K562 (cell line): Measurements from ENCODE around the gene ZNF865. TPM values are rescaled to one million over a fixed set of nuclear protein-coding genes. Genes with fewer than 3 reads are reported as not detected.
A peak's percentile ranks its signal among the peaks of the same experiment; 100 is the strongest.

Source experiments
- CC2D1A ChIP-seq: fragments of 450-650 bp; IDR thresholded peaks from 2 replicates; pipeline ENCODE4 v1.6.1; 2017; ENCODE audit warnings: mild to moderate bottlenecking
- CLOCK ChIP-seq: fragments of 250-450 bp; sonication (Bioruptor Pico); IDR thresholded peaks from 2 replicates; pipeline ENCODE4 v1.4.0; 2020; ENCODE audit warnings: mild to moderate bottlenecking, moderate library complexity, borderline replicate concordance
- ETS1 ChIP-seq: conservative IDR thresholded peaks from 2 replicates; pipeline ENCODE4 v1.6.1; 2011; ENCODE audit warnings: low read depth, mild to moderate bottlenecking, low read length; ENCODE audit not compliant: control insufficient read depth
- HMGN3 ChIP-seq: IDR thresholded peaks from 2 replicates; pipeline ENCODE4 v1.6.1; 2011; ENCODE audit warnings: borderline replicate concordance, low read depth, mild to moderate bottlenecking, mixed read lengths, low read length; ENCODE audit not compliant: insufficient read length; ENCODE audit errors: extremely low read depth
- JUND ChIP-seq, 2 experiments: IDR thresholded peaks; 2 replicates in 1 of 2; 3 replicates in 1 of 2; pipeline ENCODE4 v1.6.1; 2011; ENCODE audit warnings: borderline replicate concordance in 2 of 2, low read depth in 2 of 2, low read length in 2 of 2, improper control_type of control experiment in 1 of 2, missing biosample characterization in 1 of 2, missing genetic modification characterization in 1 of 2, missing genetic modification reagents in 1 of 2
- KDM4B ChIP-seq, 2 experiments: fragments of 450-650 bp in 1 of 2; sonication (generic) in 1 of 2; IDR thresholded peaks; 2 replicates each; pipeline ENCODE4 v1.6.1; 2016 to 2017; ENCODE audit warnings: borderline replicate concordance in 2 of 2, antibody characterized with exemption in 1 of 2, low read depth in 1 of 2, mild to moderate bottlenecking in 1 of 2
- KDM5B ChIP-seq: fragments of 200-600 bp; sonication (generic); IDR thresholded peaks from 2 replicates; pipeline ENCODE4 v1.6.1; 2012; ENCODE audit warnings: low read depth, mild to moderate bottlenecking, moderate library complexity, low read length, control low read depth, inconsistent platforms; ENCODE audit not compliant: insufficient replicate concordance
- KLF10 ChIP-seq: fragments of 250-450 bp; sonication (Bioruptor Pico); IDR thresholded peaks from 2 replicates; pipeline ENCODE4 v1.6.1; 2021; ENCODE audit warnings: matching md5 sums
- NCOA6 ChIP-seq: fragments of 450-650 bp; IDR thresholded peaks from 2 replicates; pipeline ENCODE4 v1.6.1; 2017; ENCODE audit warnings: mild to moderate bottlenecking
- PHF21A ChIP-seq: fragments of 450-650 bp; IDR thresholded peaks from 2 replicates; pipeline ENCODE4 v1.6.1; 2017; ENCODE audit warnings: low read depth, borderline replicate concordance
- PTBP1 ChIP-seq: fragments of 200-400 bp; formaldehyde crosslinking; IDR thresholded peaks from 2 replicates; pipeline ENCODE4 v1.6.1; 2017; ENCODE audit warnings: low read depth, low read length
- SAP30 ChIP-seq: fragments of 200-600 bp; sonication (generic); IDR thresholded peaks from 2 replicates; pipeline ENCODE4 v1.6.1; 2012; ENCODE audit warnings: borderline replicate concordance, low read depth, mild to moderate bottlenecking, moderate library complexity, low read length, control low read depth, inconsistent platforms; ENCODE audit not compliant: insufficient read depth, poor library complexity, severe bottlenecking
- THRB ChIP-seq: fragments of 450-650 bp; formaldehyde crosslinking; conservative IDR thresholded peaks from 2 replicates; pipeline ENCODE4 v1.4.0; 2022; ENCODE audit warnings: mild to moderate bottlenecking, missing genetic modification characterization
- U2AF1 ChIP-seq: fragments of 200-400 bp; formaldehyde crosslinking; optimal IDR thresholded peaks from 2 replicates; pipeline ENCODE3; 2017; ENCODE audit warnings: mild to moderate bottlenecking, low read depth, low read length, moderate library complexity
- ZNF175 ChIP-seq: fragments of 200-800 bp; sonication (Bioruptor generic); IDR thresholded peaks from 2 replicates; pipeline ENCODE4 v1.6.1; 2016; ENCODE audit warnings: low read depth, mild to moderate bottlenecking, missing genetic modification characterization, missing compliant biosample characterization
- ZNF347 ChIP-seq: fragments of 450-650 bp; formaldehyde crosslinking; IDR thresholded peaks from 2 replicates; pipeline ENCODE4 v1.4.0; 2020; ENCODE audit warnings: low read depth, mild to moderate bottlenecking, moderate library complexity
- ZNF354B ChIP-seq: fragments of 250-450 bp; sonication (Bioruptor Pico); IDR thresholded peaks from 2 replicates; pipeline ENCODE4 v1.4.0; 2020
- ZNF644 ChIP-seq: fragments of 200-800 bp; sonication (Bioruptor generic); IDR thresholded peaks from 2 replicates; pipeline ENCODE4 v1.6.1; 2016; ENCODE audit warnings: low read depth, missing genetic modification characterization, missing compliant biosample characterization
- ZNF655 ChIP-seq: fragments of 250-450 bp; sonication (Bioruptor Pico); IDR thresholded peaks from 2 replicates; pipeline ENCODE4 v1.5.0; 2021
- polyA plus RNA-seq, 8 experiments: library from polyadenylated mRNA; depleted of rRNA in 4 of 8; stranded (reverse) in 5 of 8; unstranded in 3 of 8; fragments of >200 nt; fragmentation: Nextera tagmentation in 2 of 8; fragmentation: Illumina TruSeq in 1 of 8; extraction: Ambion mirVana in 2 of 8; extraction: Trizol in 1 of 8; gene quantifications; 2 replicates each; pipeline versions ENCODE4 v1.2.1 to v1.2.3, GENCODE V29; 2011 to 2014; ENCODE audit warnings: inconsistent platforms in 1 of 8, missing spikeins in 1 of 8
- total RNA-seq, 7 experiments: library from RNA; depleted of rRNA in 6 of 7; stranded (reverse); fragments of >200 nt in 6 of 7; fragmentation: Illumina TruSeq in 2 of 7; extraction: Trizol in 2 of 7; gene quantifications; 2 replicates each; pipeline versions ENCODE4 v1.2.1 to v1.2.3, GENCODE V29; 2011 to 2021; ENCODE audit warnings: low replicate concordance in 1 of 7

The ZNF865 gene
- total and polyA plus RNA-seq, 9 of the 15 experiments (the other 6 are each of a cell fraction or from before 2014, with no cell fraction given) = 0.40 to 18.8 (median 1.6) TPM; not detected in 2

GRCh38 chr19:55599842-55600661, 5.4 kb upstream of the ZNF865 start, which contains the start of gene ZNF524 (continued):
- no peak for TF ChIP-seq KDM5B
- TF ChIP-seq PTBP1 = no peak
- 0 out of 2 replicates have a peak, but pooled peaks have one; percentile 54 for TF ChIP-seq THRB (CRISPR knock-in tag)
- TF ChIP-seq ZNF175 (CRISPR knock-in tag) = peak; percentile 95
- no peak for TF ChIP-seq CLOCK (CRISPR knock-in tag)
- no peak for TF ChIP-seq ZNF354B
- TF ChIP-seq HMGN3 = no peak
- peak; percentile 91 for TF ChIP-seq SAP30
- no peak for TF ChIP-seq PHF21A
- no peak for TF ChIP-seq ZNF347 (CRISPR knock-in tag)
- TF ChIP-seq ETS1 = peak; percentile 25; the same call in 1 of the 2 replicates
- TF ChIP-seq ZNF644 = peak; percentile 95
- TF ChIP-seq ZNF655 = no peak
- TF ChIP-seq JUND (IDR thresholded peaks at IDR 0.05; ENCODE audit: borderline replicate concordance, low read depth, low read length) = no peak
- peak; percentile 44; the same call in 1 of the 3 replicates for TF ChIP-seq JUND (tag; IDR thresholded peaks at IDR 0.05; ENCODE audit: borderline replicate concordance, low read depth, low read length)
- TF ChIP-seq NCOA6 = no peak
- TF ChIP-seq KLF10 (CRISPR knock-in tag) = no peak
- TF ChIP-seq U2AF1 = no peak
- TF ChIP-seq KDM4B (IDR thresholded peaks at IDR 0.05; ENCODE audit: borderline replicate concordance in 2 of 2, low read depth in 1 of 2) = peak in 1 of 2 experiments; percentile 81; a peak in 2 of 4 replicates
- no peak for TF ChIP-seq CC2D1A
